ENCODE measurements around the gene PARVB. TPM values are rescaled to one million over a fixed set of nuclear protein-coding genes. Genes with fewer than 3 reads are reported as not detected.

PARVB gene
- total RNA-seq, 2 donors from 2014 or later = 95.5 to 113 TPM

DNA sequence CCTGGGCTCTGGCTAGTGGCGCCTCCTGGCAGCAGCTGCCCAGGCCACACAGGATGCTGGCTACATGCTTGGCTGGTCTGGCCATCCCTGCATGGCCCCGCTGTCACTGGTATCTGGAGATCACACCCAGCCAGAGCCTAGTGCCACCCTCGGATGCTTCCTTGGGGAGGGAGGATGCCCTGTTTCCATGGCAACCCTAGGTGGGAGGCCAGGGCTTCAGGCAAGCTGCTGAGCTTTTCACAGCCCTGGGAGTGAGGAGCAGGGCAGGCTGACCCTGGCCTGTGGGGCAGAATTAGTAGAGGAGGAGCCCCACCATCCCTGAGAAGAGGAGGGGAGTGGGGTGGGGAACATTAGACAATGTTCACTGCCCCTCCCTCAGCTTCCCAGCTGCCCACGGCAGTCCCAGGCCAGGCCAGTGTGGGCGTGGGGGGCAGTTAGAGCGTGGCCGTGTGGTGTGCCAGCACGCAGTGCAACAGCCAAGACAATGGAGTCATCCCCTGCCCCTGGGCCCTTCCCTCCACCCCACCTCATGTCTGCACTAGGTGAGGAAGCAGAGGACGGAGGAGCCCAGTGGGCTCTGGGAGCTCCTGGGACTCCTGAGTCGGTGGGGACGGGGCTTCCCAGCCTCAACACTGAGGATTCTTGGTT lies 50.4 kb downstream of the PARVB start:
- intact Hi-C loops (cut with DNase I) = loop anchor here in 1 of 2 donors (10.0 kb wide), 1 partner anchor 50 kb away; the partner anchor contains the start of gene PARVB
- ATAC-seq (no peak), DNase-seq (no peak)

DNA sequence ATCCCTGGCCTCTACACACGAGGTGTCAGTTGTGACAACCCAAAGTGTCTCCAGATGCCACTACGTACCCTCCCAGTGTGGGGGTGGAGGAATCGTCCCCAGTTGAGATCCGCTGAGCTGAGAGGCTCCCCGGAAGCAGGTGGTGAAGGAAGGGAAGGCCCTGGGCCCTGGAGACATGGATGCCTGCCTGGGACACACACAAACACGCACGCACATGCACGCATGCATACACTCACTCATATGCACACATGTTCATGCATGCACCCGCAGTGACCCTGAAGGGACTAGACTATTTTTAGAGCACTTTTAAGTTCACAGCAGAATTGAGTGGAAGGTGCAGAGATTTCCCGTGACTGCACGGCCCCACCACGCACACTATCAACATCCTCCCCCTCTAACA lies 50.9 kb downstream of the PARVB start:
- intact Hi-C loops (cut with DNase I) = loop anchor here in 1 of 2 donors (10.0 kb wide), 1 partner anchor 50 kb away; the partner anchor contains the start of gene PARVB
- no peak for DNase-seq
- ATAC-seq = peak in 1 of 2 donors; percentile 14

DNA sequence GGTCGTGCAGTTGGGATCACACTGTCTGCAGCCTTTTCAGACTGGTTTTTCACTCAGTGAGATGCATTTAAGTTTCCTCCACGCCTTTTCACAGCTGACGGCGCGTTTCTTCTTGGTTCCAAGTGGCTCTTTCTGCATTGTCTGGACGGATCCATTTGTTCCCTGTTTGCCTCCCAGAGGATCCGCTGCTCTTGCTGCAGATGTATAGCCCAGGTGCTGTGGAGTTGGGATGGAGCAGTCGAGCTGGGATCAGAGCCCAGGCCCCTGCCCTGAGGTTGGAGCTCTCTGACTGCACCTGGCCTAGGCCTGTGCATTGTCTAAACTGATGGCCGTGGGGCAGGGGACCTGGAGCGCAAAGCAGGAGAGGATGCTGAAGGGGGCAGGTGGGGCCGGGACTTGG lies 51.6 kb downstream of the PARVB start:
- DNase-seq (no peak), ATAC-seq (no peak)
- intact Hi-C loops (cut with DNase I) = loop anchor here in 1 of 2 donors (10.0 kb wide), 1 partner anchor 51 kb away; the partner anchor contains the start of gene PARVB

DNA sequence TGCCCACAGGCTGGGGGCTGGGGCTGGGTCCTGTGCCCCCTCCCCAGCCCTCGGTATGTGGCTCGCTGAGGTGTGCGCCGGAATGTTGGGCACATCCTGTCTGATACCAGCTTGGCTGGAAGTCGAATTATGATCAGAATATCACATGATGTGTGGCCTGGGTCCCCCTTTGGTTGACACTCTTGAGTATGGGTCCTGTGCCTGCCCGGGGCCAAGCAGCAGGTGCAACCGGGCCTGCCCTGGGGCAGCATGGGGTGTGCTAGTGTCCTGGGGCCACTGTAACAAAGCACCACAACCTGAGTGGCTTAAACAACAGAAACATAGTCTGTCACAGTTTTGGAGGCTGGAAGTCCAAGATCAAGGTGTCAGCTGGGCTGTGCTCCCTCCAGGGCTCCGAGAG lies 52.7 kb downstream of the PARVB start:
- intact Hi-C loops (cut with DNase I) = loop anchor here in 1 of 2 donors (10.0 kb wide), 1 partner anchor 52 kb away; the partner anchor contains the start of gene PARVB
- no peak for DNase-seq
- ATAC-seq = no peak

DNA sequence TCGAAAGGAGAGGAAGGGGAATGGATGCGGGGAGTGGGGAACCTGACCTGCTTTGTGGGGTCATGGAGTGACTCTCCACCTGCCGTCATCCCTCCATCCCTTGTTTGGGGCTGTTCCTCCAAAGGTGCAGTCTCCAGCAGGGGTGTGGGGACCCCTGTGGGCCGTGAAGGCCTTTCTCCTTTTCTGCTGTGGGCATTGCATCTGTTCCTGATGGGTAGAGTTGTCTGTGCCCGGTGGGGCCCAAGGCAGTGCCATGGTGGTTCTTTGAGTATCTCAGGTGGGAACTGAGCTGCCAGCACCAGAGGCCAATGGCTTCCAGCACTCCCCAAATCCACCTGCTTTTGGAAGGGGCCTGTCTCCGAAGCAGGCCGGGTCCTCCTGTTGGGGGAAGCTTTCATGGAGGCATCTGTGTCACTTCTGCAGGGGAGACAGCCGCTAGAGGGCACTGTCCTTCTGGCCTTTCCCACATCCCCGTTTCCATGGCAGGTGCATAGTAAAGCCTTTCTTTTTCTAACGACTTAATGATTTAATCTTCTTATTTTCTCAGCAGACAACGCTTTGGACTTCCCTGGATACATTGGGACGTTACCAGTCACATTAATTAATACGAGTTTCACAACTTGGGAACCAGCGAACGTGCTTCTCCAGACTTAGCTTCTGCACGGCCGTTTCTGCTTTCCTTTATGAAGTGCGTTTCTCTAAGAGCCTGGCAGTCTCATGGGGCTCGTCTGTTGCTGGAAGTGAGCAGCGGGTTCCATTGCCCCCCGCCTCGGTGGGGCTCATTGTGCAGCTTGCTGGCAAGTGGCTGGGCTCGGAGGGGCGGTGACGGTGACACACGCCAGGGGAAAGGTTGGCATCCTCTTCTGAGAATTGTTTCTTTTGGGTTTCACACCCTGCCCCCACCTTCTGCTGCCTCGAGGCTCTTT lies 57.1 kb downstream of the PARVB start:
- intact Hi-C loops (cut with DNase I) = loop anchor here (5.0 to 10.0 kb wide), 3 partner anchors 89 to 546 kb away; no protein-coding TSS in a partner anchor

DNA sequence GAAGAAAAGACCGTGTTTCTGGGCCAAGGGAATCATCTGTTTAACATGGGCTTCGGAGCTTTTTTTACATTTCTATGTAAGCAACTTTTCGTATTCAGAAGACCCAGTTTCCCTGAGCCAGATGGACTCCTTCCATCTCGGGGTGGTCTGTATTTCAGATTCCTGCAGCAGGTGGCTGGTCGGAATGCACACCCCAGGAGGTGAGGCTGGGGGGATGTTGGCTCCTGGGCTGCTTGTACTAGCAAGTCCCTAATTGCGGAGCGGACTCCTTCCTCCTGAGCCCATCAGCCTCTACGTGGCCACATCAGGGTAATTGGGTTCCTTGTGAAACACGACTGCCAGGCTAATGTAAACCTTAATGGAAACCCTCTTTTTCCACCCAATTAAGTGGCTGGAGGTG lies 58.7 kb downstream of the PARVB start:
- DNase-seq = no peak

More for the DNA sequence above, 57.1 kb downstream of the PARVB start:
- ATAC-seq = peak in 1 of 2 donors; percentile 35
- DNase-seq = peak; percentile 82

DNA sequence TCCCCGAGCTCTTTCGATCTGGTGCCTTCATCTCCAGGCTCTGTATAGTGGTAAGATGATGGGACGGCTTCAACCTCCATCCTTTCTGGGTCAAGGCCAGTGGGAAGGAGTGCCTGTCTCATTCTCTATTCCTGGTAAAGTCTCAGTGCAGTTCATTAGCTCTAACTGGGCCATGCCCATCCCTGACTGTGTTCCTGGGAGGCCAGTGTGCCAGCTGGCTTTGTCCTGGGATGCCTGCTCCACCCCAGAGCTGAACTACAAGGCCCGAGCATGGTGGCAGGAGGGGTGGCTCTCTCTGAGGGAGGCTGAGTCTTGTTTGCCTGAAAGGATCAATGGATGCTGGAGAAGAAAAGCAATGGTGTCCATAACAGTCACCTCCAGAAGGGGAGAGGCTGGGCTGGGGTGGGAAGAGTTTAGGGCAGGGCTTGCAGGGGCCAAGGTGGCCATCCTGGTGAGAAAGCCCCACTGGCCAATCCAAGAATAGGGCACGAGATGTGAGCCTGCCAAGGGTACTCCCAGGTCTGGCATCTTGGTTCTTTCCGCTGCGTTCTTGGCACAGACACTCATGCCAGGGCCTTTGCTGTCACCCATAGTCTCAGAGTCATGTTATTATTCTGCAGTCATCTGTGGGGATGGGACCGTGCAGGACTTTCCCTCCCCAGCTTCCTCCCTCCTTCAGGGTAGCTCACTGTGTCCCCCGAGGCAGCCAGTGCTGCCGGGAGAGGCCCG lies 60.1 kb downstream of the PARVB start:
- ATAC-seq (no peak), DNase-seq (no peak)
- intact Hi-C loops (cut with DNase I) = loop anchor here (2.0 to 10.0 kb wide), 4 partner anchors 85 to 543 kb away; no protein-coding TSS in a partner anchor

More for the DNA sequence above, 58.7 kb downstream of the PARVB start:
- ATAC-seq = no peak
- intact Hi-C loops (cut with DNase I) = loop anchor here (5.0 to 10.0 kb wide), 3 partner anchors 90 to 544 kb away; no protein-coding TSS in a partner anchor

DNA sequence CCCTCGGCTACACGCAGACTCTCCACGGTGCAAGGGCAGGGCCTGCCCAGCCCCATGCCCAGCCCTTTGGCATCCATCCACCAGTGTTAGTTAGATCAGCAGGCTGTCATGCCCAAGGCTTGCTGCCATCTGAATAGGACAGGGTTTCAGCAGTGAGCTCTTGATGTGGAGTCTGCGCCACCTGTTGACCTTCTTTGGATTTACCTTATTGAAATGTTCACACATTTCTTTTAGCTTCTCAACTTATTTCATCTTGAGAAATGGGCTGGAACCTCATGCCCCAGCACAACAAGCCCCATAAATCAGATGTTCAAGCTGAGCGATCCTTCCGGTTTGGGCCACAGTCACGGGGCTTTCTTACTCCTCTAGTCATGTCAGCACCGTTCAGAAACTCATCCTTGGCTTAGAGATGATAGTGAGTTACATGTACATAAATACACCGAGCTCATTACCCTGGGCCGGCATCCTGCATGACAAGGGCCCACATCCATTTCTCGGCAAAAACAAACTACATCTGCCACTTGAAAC lies 61.7 kb downstream of the PARVB start:
- DNase-seq = peak; percentile 82
- peak; percentile 85 to 89 for ATAC-seq
- intact Hi-C loops (cut with DNase I) = loop anchor here (2.0 to 10.0 kb wide), 3 partner anchors 87 to 539 kb away; no protein-coding TSS in a partner anchor

DNA sequence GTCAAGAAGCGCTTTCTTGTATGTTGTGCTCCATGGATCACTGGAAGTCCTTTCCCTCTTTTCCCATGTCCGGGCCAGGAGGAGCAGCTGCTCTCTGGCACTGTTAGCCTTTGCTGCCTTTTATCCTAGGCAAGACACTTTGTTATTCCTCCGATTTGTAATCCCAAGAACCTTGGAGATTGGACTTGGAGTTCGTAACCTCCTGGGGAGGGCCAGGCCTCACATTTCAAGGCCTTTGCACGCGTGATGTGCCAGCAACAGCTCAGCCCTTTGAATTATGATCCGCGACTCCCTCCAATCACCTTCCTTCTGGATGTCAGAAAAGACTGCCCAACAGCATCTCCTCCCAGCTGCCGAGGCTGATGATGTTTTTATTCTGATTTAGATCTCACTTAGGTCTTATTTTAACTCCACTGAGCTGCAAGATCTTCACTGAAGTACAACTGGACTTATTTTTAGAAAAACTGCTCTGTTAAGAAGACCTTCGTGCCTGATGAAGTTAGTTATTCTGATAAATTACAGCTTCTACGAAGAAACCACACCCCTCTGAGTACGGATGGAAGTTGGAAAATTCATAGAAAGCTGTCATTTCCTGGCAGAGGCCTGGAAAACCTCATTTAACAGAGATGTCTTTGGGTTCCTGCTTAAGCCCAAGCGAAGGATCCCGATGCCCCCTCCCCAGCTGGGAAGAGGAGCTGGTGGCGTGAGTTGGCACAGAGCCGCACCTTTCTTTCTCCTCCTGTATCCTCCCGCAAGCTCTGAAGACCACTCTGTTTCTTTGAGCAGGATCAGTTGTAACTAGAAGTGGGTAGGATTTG lies 62.4 kb downstream of the PARVB start:
- ATAC-seq (peak; percentile 42 to 46), DNase-seq (no peak)
- intact Hi-C loops (cut with DNase I) = loop anchor here (2.0 to 10.0 kb wide), 2 partner anchors 94 to 538 kb away; no protein-coding TSS in a partner anchor

DNA sequence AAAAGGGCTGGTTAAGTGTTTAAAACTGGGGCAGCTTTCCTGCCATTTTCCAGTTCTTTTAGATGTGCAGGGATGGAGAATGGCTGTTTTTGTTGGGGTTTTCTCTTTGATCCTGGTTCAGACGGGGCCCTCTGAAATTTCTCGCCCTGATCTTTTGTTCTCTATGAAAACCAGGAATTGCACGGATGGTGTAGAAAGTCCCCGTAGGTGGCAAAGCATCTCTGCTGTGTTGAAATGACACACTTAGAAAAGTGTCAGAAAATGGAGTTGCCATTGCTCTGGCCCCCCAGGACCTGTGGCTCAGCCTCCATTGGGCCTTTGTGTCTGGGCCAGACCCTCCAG lies 63.0 kb downstream of the PARVB start:
- intact Hi-C loops (cut with DNase I) = loop anchor here (2.0 to 10.0 kb wide), 2 partner anchors 94 to 538 kb away; no protein-coding TSS in a partner anchor
- DNase-seq (no peak), ATAC-seq (no peak)

DNA sequence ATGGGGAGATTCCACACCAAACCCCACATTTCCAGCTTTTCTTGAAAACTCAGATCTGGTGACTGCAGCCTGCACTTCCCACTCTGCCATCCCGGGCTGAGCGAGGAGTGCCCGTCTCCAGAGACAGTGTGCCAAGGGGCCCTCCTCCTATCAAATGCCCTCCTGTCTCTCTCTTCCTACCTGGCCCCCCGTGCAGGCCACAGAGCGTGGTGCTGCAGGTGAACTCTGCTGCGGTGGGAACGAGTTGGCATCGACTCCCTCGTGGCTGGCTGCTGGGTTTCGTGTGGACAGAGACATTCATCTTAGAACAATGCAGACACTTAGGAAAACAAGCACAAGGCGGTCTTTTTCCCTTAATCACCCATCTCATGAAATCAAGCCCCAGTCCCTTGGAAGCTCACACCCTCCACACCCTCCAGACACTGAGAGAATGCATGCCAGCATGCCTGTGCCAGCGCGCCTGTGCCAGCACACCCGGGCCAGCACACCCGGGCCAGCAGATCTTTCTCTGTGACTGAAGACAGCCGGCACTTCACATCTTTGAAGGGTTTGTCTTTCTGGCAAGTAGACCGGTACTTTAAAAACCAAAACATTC lies 65.0 kb downstream of the PARVB start:
- intact Hi-C loops (cut with DNase I) = loop anchor here in 1 of 2 donors (10.0 kb wide), 1 partner anchor 536 kb away; no protein-coding TSS in a partner anchor
- ATAC-seq (peak; percentile 80 to 81), DNase-seq (no peak)

DNA sequence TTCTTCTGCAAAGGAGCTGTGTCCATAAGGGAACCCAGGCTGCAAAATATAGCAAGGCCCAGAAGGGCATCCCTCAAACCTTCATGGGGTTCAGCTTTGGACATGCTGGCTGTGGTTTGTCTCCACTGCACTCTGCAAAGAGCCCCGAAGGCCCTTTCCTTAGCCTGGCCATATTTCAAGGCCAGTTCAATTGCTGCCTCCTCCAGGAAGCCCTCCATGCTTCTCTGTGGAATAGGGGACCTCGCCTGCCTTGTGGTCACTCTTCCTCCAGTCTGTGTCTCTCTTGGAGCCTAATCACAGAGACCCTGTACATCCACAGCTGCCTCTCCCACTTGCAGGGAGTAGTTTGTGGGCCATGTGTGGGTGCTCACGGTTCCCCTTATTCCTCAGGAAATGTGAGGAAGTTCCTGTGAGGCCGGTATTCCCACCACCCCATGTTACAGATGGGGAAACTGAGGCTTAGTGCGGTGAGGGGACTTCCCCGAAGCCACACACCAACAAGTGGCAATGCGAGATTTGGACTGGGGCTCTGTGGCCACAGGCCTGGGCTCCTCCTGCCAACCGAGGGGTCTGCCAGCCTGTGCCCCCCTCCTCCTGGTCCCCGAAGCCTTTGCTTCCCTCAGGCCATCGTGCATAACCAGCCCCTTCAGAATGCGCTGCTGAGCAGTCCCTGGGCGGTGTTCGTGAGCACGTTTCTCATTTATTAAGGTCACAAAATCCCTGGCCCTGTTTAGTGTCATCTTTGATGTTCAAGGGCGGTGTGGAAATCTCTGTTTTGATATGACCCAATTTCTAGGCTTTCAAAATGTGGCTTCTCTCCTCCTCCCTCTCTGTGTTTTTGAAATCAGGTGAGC lies 65.8 kb downstream of the PARVB start:
- intact Hi-C loops (cut with DNase I) = loop anchor here in 1 of 2 donors (10.0 kb wide), 1 partner anchor 535 kb away; no protein-coding TSS in a partner anchor
- ATAC-seq = no peak
- no peak for DNase-seq

DNA sequence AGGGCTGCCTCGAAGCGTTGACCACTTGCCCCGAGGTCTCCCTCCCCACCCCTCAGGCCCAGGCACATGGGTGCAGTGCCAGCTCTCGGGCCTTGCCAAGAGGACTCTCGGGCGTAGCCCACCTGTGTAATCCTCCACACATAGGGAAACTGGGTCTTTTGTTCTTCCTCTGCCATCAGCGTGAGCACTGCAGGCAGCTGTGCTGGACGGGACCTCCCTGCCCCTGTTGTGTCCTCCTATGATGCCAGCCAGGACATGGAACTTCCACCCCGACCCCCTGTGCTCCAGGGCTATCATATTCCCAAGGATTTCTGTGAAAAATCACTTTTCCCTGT lies 66.4 kb downstream of the PARVB start:
- intact Hi-C loops (cut with DNase I) = no loop called here
- ATAC-seq = no peak
- DNase-seq = no peak

DNA sequence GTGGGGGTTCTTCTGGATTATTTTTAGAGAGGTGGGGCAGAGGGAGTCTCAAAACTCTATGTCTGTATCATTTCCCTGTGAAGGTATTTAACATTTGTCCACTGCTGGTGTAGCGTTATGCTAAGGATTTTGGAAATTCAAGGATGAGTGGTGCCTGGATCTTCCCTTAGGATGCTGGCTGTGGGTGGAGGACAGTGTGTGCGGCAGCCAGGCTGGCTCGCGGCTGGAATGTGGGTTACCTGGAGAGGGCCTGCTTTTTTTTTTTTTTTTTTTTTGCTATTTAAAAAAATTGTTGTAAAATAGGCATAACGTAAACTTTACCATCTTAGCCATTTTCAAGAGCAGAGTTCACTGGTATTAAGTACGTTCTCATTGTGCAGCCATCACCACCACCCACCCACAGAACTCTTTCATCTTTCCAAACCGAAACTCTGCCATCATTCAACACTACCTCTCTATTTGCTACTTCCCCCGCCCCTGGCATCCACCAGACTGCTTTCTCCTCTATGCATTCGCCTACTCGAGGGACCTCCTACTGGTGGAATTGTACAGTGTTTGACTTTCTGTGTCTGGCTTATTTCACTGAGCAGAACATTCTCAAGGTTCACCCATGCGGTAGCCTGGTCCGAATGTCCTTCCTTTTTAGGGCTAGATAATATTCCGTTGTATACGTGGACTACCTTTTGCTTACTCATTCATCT lies 67.1 kb downstream of the PARVB start:
- DNase-seq (no peak), ATAC-seq (no peak)
- intact Hi-C loops (cut with DNase I) = no loop called here

DNA sequence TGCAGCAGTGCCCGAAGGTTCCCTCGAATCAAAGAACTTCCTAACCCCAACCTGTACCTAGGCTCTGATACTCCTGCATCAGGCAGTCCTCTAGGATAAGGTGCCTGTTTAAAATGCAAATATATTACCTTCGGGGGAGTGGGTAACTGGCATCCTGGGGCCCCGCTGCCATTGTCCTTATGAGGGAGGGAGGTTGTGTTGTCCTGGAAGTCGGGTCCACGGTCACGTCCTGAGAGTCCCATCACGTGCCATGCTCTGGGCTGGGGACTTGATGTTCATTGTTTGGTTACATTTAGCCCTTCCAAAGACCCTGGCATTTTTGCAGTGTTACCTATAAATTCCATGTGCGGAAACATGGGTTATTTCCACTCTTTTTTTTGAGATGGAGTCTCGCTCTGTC lies 67.6 kb downstream of the PARVB start:
- ATAC-seq (no peak), DNase-seq (no peak)
- intact Hi-C loops (cut with DNase I) = no loop called here

DNA sequence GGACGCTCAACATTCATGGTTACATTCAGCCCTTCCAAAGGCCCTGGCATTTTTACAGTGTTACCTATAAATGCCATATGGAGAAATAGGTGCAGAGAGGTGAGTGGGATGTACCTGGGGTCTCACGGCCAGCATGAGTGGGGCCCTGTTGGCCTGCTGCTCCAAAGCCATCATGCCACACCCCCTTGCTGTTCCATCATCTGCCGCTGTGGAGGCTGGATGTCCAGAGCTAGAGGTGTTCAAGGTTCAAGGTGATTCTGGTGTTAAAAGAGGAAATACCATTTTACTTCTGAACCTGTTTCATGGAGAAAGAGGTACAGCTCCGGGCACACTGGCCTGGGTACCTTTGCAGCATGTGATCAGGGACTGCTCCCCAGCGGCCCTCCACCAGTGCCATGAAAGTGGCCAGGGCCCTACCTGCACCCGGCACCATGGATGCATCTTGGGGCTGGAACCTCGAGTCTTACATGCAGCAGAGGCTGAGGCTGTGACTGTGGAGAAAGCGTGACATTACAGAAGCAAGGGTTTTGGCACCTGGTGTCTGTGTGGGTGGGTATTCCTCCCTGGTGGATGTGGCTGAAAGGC lies 68.6 kb downstream of the PARVB start:
- DNase-seq (no peak), ATAC-seq (no peak)
- intact Hi-C loops (cut with DNase I) = no loop called here
